ENCODE measurements around the gene CDH12. TPM values are rescaled to one million over a fixed set of nuclear protein-coding genes. Genes with fewer than 3 reads are reported as not detected.
"Not testable (repeated sequence)": the region's sequence is repeated elsewhere in the genome, so short reads cannot be mapped to it uniquely, and the experiment has no call there.

Gene CDH12
- total RNA-seq, 1 donor from 2014 or later, result 38.3 TPM

- FAIRE-seq (no peak), DNase-seq (ENCODE audit: low spot score in 2 of 2) (no peak)
Observed at GRCh38 chr5:22663134-22663533, 190.0 kb downstream of the CDH12 start.

- DNase-seq (ENCODE audit: low spot score in 2 of 2) (no peak), FAIRE-seq (no peak)
Observed at GRCh38 chr5:22662391-22662790, 190.8 kb downstream of the CDH12 start.

- FAIRE-seq, result no peak
- no peak for DNase-seq (ENCODE audit: low spot score in 2 of 2)
Observed at GRCh38 chr5:22651355-22651754, 201.8 kb downstream of the CDH12 start.

GRCh38 chr5:22650511-22650910 lies 202.6 kb downstream of the CDH12 start:
- FAIRE-seq, result no peak

GRCh38 chr5:22649074-22649473 lies 204.1 kb downstream of the CDH12 start:
- FAIRE-seq (no peak), DNase-seq (ENCODE audit: low spot score in 2 of 2) (no peak)

More at GRCh38 chr5:22650511-22650910, 202.6 kb downstream of the CDH12 start:
- no peak for DNase-seq (ENCODE audit: low spot score in 2 of 2)

- FAIRE-seq (no peak), DNase-seq (ENCODE audit: low spot score in 2 of 2) (no peak)
Observed at GRCh38 chr5:22644859-22645258, 208.3 kb downstream of the CDH12 start.

GRCh38 chr5:22643356-22643755 lies 209.8 kb downstream of the CDH12 start:
- DNase-seq (ENCODE audit: low spot score in 2 of 2) (no peak), FAIRE-seq (no peak)

- FAIRE-seq (no peak), DNase-seq (ENCODE audit: low spot score in 2 of 2) (no peak)
Observed at GRCh38 chr5:22631683-22632082, 221.5 kb downstream of the CDH12 start.

- FAIRE-seq, result no peak
- no peak for DNase-seq (ENCODE audit: low spot score in 2 of 2)
Observed at GRCh38 chr5:22627029-22627428, 226.1 kb downstream of the CDH12 start.

GRCh38 chr5:22625451-22625850 lies 227.7 kb downstream of the CDH12 start:
- FAIRE-seq (no peak), DNase-seq (ENCODE audit: low spot score in 2 of 2) (no peak)

GRCh38 chr5:22621084-22621483 lies 232.1 kb downstream of the CDH12 start:
- DNase-seq (ENCODE audit: low spot score in 2 of 2), result no peak
- FAIRE-seq, result no peak

GRCh38 chr5:22615964-22616363 lies 237.2 kb downstream of the CDH12 start:
- FAIRE-seq (no peak), DNase-seq (ENCODE audit: low spot score in 2 of 2) (no peak)

- no peak for DNase-seq (ENCODE audit: low spot score in 2 of 2)
- FAIRE-seq, result no peak
Observed at GRCh38 chr5:22614486-22615094, 238.6 kb downstream of the CDH12 start.

GRCh38 chr5:22612928-22613327 lies 240.2 kb downstream of the CDH12 start:
- no peak for DNase-seq (ENCODE audit: low spot score in 2 of 2)
- no peak for FAIRE-seq

GRCh38 chr5:22611327-22611726 lies 241.8 kb downstream of the CDH12 start:
- FAIRE-seq (no peak), DNase-seq (ENCODE audit: low spot score in 2 of 2) (no peak)

- FAIRE-seq; DNase-seq (ENCODE audit: low spot score in 2 of 2): not testable (repeated sequence)
Observed at GRCh38 chr5:22607498-22607897, 245.6 kb downstream of the CDH12 start.

- DNase-seq (ENCODE audit: low spot score in 2 of 2) (no peak), FAIRE-seq (no peak)
Observed at GRCh38 chr5:22605473-22605872, 247.7 kb downstream of the CDH12 start.

- FAIRE-seq, result no peak
Observed at GRCh38 chr5:22604711-22605110, 248.4 kb downstream of the CDH12 start.

GRCh38 chr5:22598796-22599195 lies 254.3 kb downstream of the CDH12 start:
- DNase-seq (ENCODE audit: low spot score in 2 of 2), result no peak
- FAIRE-seq, result no peak

More at GRCh38 chr5:22604711-22605110, 248.4 kb downstream of the CDH12 start:
- no peak for DNase-seq (ENCODE audit: low spot score in 2 of 2)

GRCh38 chr5:22596404-22596970 lies 256.7 kb downstream of the CDH12 start:
- no peak for FAIRE-seq

GRCh38 chr5:22594491-22594890 lies 258.7 kb downstream of the CDH12 start:
- DNase-seq (ENCODE audit: low spot score in 2 of 2), result no peak
- no peak for FAIRE-seq

More at GRCh38 chr5:22596404-22596970, 256.7 kb downstream of the CDH12 start:
- no peak for DNase-seq (ENCODE audit: low spot score in 2 of 2)

- DNase-seq (ENCODE audit: low spot score in 2 of 2) (no peak), FAIRE-seq (no peak)
Observed at GRCh38 chr5:22593592-22593991, 259.6 kb downstream of the CDH12 start.
